Fibroblast of skin of scalp (primary cell): ENCODE results near the gene TET1.
"Not testable (repeated sequence)": the region's sequence is repeated elsewhere in the genome, so short reads cannot be mapped to it uniquely, and the experiment has no call there.

ENCODE experiments used
- DNase-seq: peaks from one replicate; pipeline ENCODE4 v3.0.0-alpha.2; 2013

Gene TET1

GRCh38 chr10:68613974-68614373 lies 53.8 kb downstream of the TET1 start:
- not testable (repeated sequence) for DNase-seq

GRCh38 chr10:68617691-68618090 lies 57.6 kb downstream of the TET1 start:
- DNase-seq: not testable (repeated sequence)

- DNase-seq: no peak
These were observed 58.1 kb downstream of the TET1 start for GRCh38 chr10:68618234-68618633.

- DNase-seq: no peak
These were observed 59.5 kb downstream of the TET1 start for GRCh38 chr10:68619595-68619994.

GRCh38 chr10:68625316-68625921 lies 65.3 kb downstream of the TET1 start:
- no peak for DNase-seq

GRCh38 chr10:68628576-68629127 lies 68.5 kb downstream of the TET1 start:
- no peak for DNase-seq

- DNase-seq: not testable (repeated sequence)
These were observed 72.1 kb downstream of the TET1 start for GRCh38 chr10:68632271-68632560.

GRCh38 chr10:68633281-68633680 lies 73.1 kb downstream of the TET1 start:
- no peak for DNase-seq

- no peak for DNase-seq
These were observed 73.8 kb downstream of the TET1 start for GRCh38 chr10:68633816-68634466.

- no peak for DNase-seq
These were observed 76.2 kb downstream of the TET1 start for GRCh38 chr10:68636335-68636734.

GRCh38 chr10:68643550-68643949 lies 83.4 kb downstream of the TET1 start:
- DNase-seq: not testable (repeated sequence)

GRCh38 chr10:68647672-68648341 lies 87.7 kb downstream of the TET1 start:
- DNase-seq: peak; percentile 88

GRCh38 chr10:68655620-68656126 lies 95.5 kb downstream of the TET1 start:
- DNase-seq: no peak

- DNase-seq: peak; percentile 78
These were observed 105.7 kb downstream of the TET1 start for GRCh38 chr10:68665841-68666240.

GRCh38 chr10:68666280-68666760 lies 106.2 kb downstream of the TET1 start:
- peak; percentile 95 for DNase-seq

- no peak for DNase-seq
These were observed 108.1 kb downstream of the TET1 start for GRCh38 chr10:68668231-68668630.

GRCh38 chr10:68668972-68669371 lies 108.8 kb downstream of the TET1 start:
- no peak for DNase-seq

- no peak for DNase-seq
These were observed 124.3 kb downstream of the TET1 start for GRCh38 chr10:68684413-68684812.

GRCh38 chr10:68696018-68696417 lies 135.9 kb downstream of the TET1 start:
- DNase-seq: no peak

GRCh38 chr10:68697106-68697505 lies 137.0 kb downstream of the TET1 start:
- no peak for DNase-seq

- no peak for DNase-seq
These were observed 140.1 kb downstream of the TET1 start for GRCh38 chr10:68700197-68700596.

- no peak for DNase-seq
These were observed 145.4 kb downstream of the TET1 start for GRCh38 chr10:68705548-68705947.

GRCh38 chr10:68708987-68709386 lies 148.8 kb downstream of the TET1 start:
- DNase-seq: not testable (repeated sequence)
